Measurements from ENCODE around the gene POLQ.
"Not testable (repeated sequence)": the region's sequence is repeated elsewhere in the genome, so short reads cannot be mapped to it uniquely, and the experiment has no call there.

The POLQ gene

DNA sequence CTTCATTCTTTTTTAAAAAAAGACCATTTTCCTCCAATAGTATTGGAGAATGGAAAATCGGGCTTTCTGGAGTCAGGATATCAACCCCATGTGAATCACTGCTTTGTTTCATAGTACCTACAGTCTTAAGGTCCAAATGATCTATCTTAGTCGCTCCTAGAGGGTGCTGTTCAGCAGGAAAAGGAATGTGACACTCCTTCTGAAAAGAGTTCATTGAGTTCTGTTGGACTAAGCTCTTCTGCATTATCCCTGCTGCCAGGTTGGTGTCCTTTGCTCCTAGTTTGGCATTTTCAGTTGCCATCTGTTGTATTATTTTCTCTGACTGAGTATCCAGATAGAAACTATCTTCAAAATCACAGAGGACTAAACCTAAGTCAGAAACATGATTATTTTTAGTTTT, 57.2 kb downstream of the POLQ start:
- Mint-ChIP-seq H3K27ac (peak overlapping the region; percentile 13), H3K4me1 (ENCODE audit: low read depth) (peaks cover 2% of the 10 kb centered on the region), H3K36me3 (ENCODE audit: low read depth) (peaks cover 27% of the 10 kb centered on the region), H3K9me3 (no peaks in the 10 kb centered on the region), H3K27me3 (ENCODE audit: low read depth) (no peaks in the 10 kb centered on the region), H3K4me3 (no peak overlapping the region)

DNA sequence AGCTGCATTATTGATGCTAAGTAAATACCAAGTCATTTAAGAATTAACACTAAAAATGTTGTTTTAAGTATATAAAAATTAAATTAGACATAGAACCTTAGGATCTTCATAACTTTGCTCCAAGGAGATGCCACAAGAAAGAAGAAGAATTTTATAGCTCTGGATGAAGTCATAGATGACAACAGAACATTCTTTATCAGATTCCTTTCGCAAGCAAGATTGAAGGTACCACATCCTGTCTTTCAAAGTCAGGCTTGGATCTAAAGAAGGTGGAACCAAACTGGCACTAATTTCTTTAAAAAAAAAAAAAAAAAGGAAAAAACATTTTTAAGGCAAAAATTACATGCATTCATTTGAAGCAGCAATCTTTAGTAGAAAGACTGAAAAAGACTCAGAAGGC, 62.5 kb downstream of the POLQ start:
- Mint-ChIP-seq H3K36me3 (ENCODE audit: low read depth) (peaks cover 22% of the 10 kb centered on the region), H3K27me3 (ENCODE audit: low read depth) (no peaks in the 10 kb centered on the region), H3K4me3 (no peak overlapping the region), H3K27ac (no peak overlapping the region), H3K4me1 (ENCODE audit: low read depth) (peaks cover 6% of the 10 kb centered on the region), H3K9me3 (no peaks in the 10 kb centered on the region)

DNA sequence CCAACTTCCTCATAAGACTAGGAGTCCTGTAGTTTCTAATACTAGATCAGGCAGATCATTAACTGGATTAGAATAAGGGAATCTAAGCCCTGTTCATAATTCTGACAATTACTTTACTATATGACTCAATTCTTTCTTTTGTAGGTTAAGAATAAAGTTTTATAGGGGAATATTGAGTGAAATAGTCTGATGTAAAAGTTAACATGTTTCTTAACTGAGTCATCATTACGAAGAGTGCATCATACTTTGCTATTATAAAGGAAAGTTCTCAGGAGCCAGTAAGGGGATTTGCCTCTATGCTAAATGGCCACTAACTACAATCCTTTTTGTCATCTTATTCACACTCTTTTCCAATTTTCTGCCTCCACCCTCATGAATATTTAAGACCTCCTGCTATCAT, 63.1 kb downstream of the POLQ start:
- Mint-ChIP-seq H3K27ac (no peak overlapping the region), H3K27me3 (ENCODE audit: low read depth) (no peaks in the 10 kb centered on the region), H3K4me1 (ENCODE audit: low read depth) (peaks cover 6% of the 10 kb centered on the region), H3K36me3 (ENCODE audit: low read depth) (peaks cover 18% of the 10 kb centered on the region), H3K9me3 (no peaks in the 10 kb centered on the region), H3K4me3 (no peak overlapping the region)

DNA sequence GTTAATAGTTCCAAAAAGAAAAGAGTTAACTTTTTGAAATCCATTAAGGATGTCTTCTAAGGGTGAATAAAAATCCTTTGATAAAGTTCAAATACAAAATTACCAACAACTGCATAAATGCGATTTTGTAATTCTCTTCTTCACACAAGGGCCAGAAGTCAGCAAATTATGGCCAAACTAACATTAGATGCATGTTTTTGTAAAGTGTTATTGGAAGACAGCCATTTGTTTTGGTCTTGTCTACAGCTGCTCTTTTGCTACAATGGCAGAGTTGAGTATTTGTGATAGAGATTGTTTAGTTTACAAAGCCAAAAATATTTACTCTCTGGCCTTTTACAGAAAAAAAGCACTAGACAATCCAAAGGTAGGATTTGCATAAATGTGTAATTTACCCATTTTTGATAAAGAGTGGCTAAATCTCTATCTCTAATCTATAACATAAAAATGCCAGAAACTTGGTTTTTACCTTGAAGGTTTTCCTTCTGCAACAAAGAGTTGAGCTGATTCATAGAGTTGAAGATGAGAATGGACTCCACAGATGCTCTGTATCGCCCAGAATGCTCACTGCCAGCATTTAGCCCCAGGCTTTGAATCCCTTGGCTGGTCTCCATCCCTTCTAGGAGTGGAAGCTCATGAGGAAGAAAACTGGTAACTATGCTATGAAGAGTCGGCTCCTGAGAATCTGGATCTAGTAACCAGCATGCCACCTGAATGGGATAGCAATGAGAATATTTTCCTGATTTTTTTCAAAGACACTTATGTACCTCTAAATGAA, 64.5 kb downstream of the POLQ start:
- Mint-ChIP-seq H3K4me1 (ENCODE audit: low read depth) (peaks cover 6% of the 10 kb centered on the region), H3K27me3 (ENCODE audit: low read depth) (no peaks in the 10 kb centered on the region), H3K36me3 (ENCODE audit: low read depth) (peaks cover 18% of the 10 kb centered on the region), H3K9me3 (no peaks in the 10 kb centered on the region), H3K27ac (no peak overlapping the region), H3K4me3 (no peak overlapping the region)

DNA sequence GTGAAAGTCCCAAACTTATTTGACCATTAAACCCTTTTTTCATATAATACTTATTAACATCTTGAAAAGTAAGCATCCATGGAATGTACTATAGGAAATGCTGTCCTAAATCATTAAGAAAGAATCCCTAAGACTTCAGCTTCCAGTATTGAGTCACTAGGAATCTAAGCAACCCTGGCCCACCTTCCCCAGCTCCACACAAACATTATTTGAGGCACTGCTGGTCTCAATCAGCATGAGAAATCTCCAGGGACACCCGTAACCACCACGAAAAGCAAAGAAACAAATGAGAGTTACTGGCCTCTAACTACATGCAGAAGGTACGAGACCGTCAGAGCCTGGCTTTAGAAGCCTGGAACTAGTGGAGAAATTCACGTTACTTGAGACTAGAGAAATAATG, 68.2 kb downstream of the POLQ start:
- Mint-ChIP-seq H3K9me3 (no peaks in the 10 kb centered on the region), H3K36me3 (ENCODE audit: low read depth) (peaks cover 28% of the 10 kb centered on the region), H3K27me3 (ENCODE audit: low read depth) (no peaks in the 10 kb centered on the region), H3K4me1 (ENCODE audit: low read depth) (peaks cover 5% of the 10 kb centered on the region), H3K4me3 (no peak overlapping the region), H3K27ac (no peak overlapping the region)

DNA sequence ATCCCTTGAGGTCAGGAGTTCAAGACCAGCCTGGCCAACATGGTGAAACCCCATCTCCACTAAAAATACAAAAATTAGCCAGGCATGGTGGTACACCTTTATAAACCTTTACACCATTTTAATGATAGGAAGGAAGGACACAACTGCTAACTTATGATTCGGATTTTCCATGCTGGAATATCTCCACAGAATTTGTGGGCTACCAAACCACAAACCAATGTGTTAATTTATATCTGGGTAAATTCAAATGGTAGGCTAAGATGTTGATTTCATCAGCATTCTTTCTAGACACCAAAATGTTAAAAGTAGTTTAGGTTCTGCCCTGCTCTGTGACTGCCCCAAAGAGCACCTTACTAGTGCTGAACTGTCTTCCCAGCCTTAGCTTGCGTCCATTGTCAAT, 72.8 kb downstream of the POLQ start:
- no peak overlapping the region for H3K27ac Mint-ChIP-seq
- H3K9me3 Mint-ChIP-seq, result no peaks in the 10 kb centered on the region
- no peaks in the 10 kb centered on the region for H3K4me1 Mint-ChIP-seq (ENCODE audit: low read depth)
- peaks cover 25% of the 10 kb centered on the region for H3K36me3 Mint-ChIP-seq (ENCODE audit: low read depth)
- no peak overlapping the region for H3K4me3 Mint-ChIP-seq
- no peaks in the 10 kb centered on the region for H3K27me3 Mint-ChIP-seq (ENCODE audit: low read depth)

GRCh38 chr3:121467085-121467484, 78.7 kb downstream of the POLQ start:
- Mint-ChIP-seq H3K4me3 (no peak overlapping the region), H3K27ac (no peak overlapping the region), H3K27me3 (ENCODE audit: low read depth) (no peaks in the 10 kb centered on the region), H3K4me1 (ENCODE audit: low read depth) (no peaks in the 10 kb centered on the region), H3K36me3 (ENCODE audit: low read depth) (peaks cover 33% of the 10 kb centered on the region), H3K9me3 (no peaks in the 10 kb centered on the region)

DNA sequence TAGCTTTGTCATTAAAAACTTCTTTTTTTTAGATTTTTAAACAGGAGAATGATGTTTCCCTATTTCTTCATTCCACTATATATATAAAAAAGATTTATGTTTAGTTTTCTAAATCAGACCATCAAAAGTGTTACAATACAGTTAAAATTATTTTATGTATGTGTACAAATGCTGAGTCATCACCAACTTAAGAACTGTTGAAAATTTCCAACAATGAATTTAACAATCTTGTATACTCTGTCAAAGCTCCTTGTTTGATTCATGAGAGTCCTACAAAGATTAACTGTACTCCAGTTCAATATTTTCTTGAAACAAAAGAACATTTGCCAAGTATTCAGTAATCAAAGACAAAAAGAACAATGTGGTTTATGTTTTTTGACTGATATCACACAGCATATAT, 82.0 kb downstream of the POLQ start:
- peaks cover 4% of the 10 kb centered on the region for H3K9me3 Mint-ChIP-seq
- no peaks in the 10 kb centered on the region for H3K27me3 Mint-ChIP-seq (ENCODE audit: low read depth)
- H3K27ac Mint-ChIP-seq, result no peak overlapping the region
- H3K36me3 Mint-ChIP-seq (ENCODE audit: low read depth), result peaks cover 52% of the 10 kb centered on the region
- H3K4me3 Mint-ChIP-seq, result no peak overlapping the region
- H3K4me1 Mint-ChIP-seq (ENCODE audit: low read depth), result no peaks in the 10 kb centered on the region

- Mint-ChIP-seq H3K27ac (no peak overlapping the region), H3K4me3 (no peak overlapping the region), H3K27me3 (ENCODE audit: low read depth) (no peaks in the 10 kb centered on the region), H3K9me3 (peaks cover 8% of the 10 kb centered on the region), H3K36me3 (ENCODE audit: low read depth) (peaks cover 55% of the 10 kb centered on the region), H3K4me1 (ENCODE audit: low read depth) (no peaks in the 10 kb centered on the region)
These were observed 83.2 kb downstream of the POLQ start for GRCh38 chr3:121462565-121462964.

DNA sequence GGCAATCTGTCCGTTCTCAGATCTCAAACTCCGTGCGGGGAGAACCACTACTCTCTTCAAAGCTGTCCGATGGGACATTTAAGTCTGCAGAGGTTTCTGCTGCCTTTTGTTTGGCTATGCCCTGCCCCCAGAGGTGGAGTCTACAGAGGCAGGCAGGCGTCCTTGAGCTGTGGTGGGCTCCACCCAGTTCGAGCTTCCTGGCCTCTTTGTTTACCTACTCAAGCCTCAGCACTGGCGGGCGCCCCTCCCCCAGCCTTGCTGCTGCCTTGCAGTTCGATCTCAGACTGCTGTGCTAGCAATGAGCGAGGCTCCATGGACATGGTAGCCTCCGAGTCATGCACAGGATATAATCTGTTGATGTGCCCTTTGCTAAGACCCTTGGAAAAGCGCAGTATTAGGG, 94.0 kb downstream of the POLQ start:
- not testable (repeated sequence) for H3K4me1 Mint-ChIP-seq (ENCODE audit: low read depth); H3K27me3 Mint-ChIP-seq (ENCODE audit: low read depth); H3K4me3 Mint-ChIP-seq; H3K27ac Mint-ChIP-seq; H3K9me3 Mint-ChIP-seq
- peaks cover 54% of the 10 kb centered on the region for H3K36me3 Mint-ChIP-seq (ENCODE audit: low read depth)

DNA sequence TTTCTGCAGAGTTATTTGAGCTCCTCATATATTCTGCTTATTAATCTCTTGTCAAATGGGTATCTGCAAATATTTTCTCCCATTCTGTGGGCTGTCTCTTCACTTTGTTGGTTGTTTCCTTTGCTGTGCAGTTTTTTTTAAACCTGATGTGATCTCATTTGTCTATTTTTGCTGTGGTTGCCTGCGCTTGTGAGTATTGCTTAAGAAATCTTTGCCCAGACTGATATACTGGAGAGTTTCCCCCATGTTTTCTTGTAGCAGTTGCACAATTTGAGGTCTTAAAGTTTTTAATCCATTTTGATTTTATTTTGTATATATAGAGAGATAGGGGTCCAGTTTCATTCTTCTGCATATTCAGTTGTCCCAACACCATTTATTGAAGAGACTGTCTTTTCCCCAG, 102.3 kb downstream of the POLQ start:
- H3K27me3 Mint-ChIP-seq (ENCODE audit: low read depth), result no peaks in the 10 kb centered on the region
- H3K27ac Mint-ChIP-seq, result no peak overlapping the region
- H3K9me3 Mint-ChIP-seq, result peaks cover 3% of the 10 kb centered on the region
- H3K4me3 Mint-ChIP-seq, result no peak overlapping the region
- H3K36me3 Mint-ChIP-seq (ENCODE audit: low read depth), result peaks cover 29% of the 10 kb centered on the region
- H3K4me1 Mint-ChIP-seq (ENCODE audit: low read depth), result no peaks in the 10 kb centered on the region

DNA sequence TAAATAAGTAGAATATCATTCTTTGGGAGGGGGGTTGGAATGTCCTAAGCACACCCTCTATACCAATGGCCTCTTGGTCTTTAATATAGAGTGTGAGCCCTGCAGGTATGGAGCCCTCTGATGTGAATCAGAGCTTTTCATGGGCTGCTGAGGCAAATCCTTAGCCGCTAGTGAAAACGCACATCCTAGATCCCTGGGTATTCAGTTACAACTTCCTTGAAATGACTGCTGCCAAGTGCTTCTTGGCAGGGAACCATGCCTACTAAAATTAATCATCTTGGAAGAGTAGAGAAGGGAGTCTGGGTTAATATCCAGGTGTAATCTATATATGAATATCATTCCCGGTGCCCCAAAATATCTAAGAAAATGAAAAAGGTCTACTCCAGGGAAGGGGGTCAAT, 109.1 kb downstream of the POLQ start:
- Mint-ChIP-seq H3K36me3 (ENCODE audit: low read depth) (peaks cover 15% of the 10 kb centered on the region), H3K4me1 (ENCODE audit: low read depth) (peaks cover 15% of the 10 kb centered on the region), H3K4me3 (no peak overlapping the region), H3K27me3 (ENCODE audit: low read depth) (no peaks in the 10 kb centered on the region), H3K27ac (no peak overlapping the region), H3K9me3 (no peaks in the 10 kb centered on the region)

- no peaks in the 10 kb centered on the region for H3K9me3 Mint-ChIP-seq
- H3K36me3 Mint-ChIP-seq (ENCODE audit: low read depth), result peaks cover 15% of the 10 kb centered on the region
- no peak overlapping the region for H3K4me3 Mint-ChIP-seq
- peaks cover 15% of the 10 kb centered on the region for H3K4me1 Mint-ChIP-seq (ENCODE audit: low read depth)
- no peak overlapping the region for H3K27ac Mint-ChIP-seq
- H3K27me3 Mint-ChIP-seq (ENCODE audit: low read depth), result no peaks in the 10 kb centered on the region
These were observed 109.7 kb downstream of the POLQ start for GRCh38 chr3:121436074-121436473.

GRCh38 chr3:121431726-121432517, 113.9 kb downstream of the POLQ start:
- H3K4me1 Mint-ChIP-seq (ENCODE audit: low read depth), result peaks cover 15% of the 10 kb centered on the region
- H3K9me3 Mint-ChIP-seq, result no peaks in the 10 kb centered on the region
- H3K27ac Mint-ChIP-seq, result peak overlapping the region; percentile 43
- H3K4me3 Mint-ChIP-seq, result peak overlapping the region; percentile 6
- H3K36me3 Mint-ChIP-seq (ENCODE audit: low read depth), result peaks cover 34% of the 10 kb centered on the region
- no peaks in the 10 kb centered on the region for H3K27me3 Mint-ChIP-seq (ENCODE audit: low read depth)

DNA sequence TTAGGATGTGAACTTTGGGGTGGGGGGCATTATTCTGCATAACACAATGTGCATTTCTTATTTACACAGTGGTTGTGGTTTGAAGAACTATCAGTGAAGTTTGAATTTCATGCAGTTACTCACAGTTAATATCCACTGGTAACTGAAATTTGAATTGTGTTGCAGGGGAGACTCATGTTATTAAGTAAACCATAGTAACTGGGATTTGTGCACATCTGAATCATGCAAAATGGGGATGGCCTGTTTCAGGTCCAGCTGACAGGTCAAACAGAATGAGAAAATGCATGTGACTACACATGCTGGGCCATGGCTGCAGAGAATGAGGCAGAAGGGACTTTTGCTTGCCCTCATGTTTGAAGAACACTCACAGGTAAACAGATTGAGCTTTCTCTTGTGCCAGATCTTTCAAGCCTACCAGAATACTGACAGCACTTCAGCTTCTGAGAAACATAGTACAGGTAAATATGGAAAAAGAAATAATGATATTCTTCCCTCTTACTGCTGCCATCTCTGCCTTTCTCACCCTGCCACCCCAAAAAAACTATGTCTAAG, 115.0 kb downstream of the POLQ start:
- Mint-ChIP-seq H3K4me1 (ENCODE audit: low read depth) (peaks cover 15% of the 10 kb centered on the region), H3K36me3 (ENCODE audit: low read depth) (peaks cover 29% of the 10 kb centered on the region), H3K9me3 (no peaks in the 10 kb centered on the region), H3K27ac (no peak overlapping the region), H3K4me3 (no peak overlapping the region), H3K27me3 (ENCODE audit: low read depth) (no peaks in the 10 kb centered on the region)

Data from T-helper 1 cell treated with Interleukin-12 subunit alpha and Interleukin-12 subunit beta and Interleukin-4 antibody, amounts not matched to agents 30 μg/mL and 1 μg/mL, for 36 hours (primary cell).